Activated CD4-positive, alpha-beta memory T cell treated with anti-CD3 and anti-CD28 coated beads, Interleukin-2, amount 10 ng/mL, durations not matched to agents 7 days and 5 days (primary cell): ENCODE data around the gene EPB41L1. TPM values are rescaled to one million over a fixed set of nuclear protein-coding genes. Genes with fewer than 3 reads are reported as not detected.

Experiments used
- CTCF ChIA-PET: fragments of 350-600 bp; sonication (Branson Sonifier 250); formaldehyde crosslinking; loops from one replicate; lab custom pipeline; 2021; ENCODE audit warnings: antibody characterized with exemption, inconsistent platforms; lab: Charles Lee
- POLR2A ChIA-PET: fragments of 350-600 bp; sonication (Branson Sonifier 250); formaldehyde crosslinking; loops from one replicate; lab custom pipeline; 2021; ENCODE audit warnings: antibody characterized with exemption; lab: Charles Lee
- DNase-seq: peaks from one replicate; pipeline ENCODE4 v3.0.0-alpha.2; 2020
- H3K27ac Mint-ChIP-seq: one replicate; pipeline ENCODE4 v1.8.0; 2021; ENCODE audit warnings: mild to moderate bottlenecking, mixed read lengths
- H3K27me3 Mint-ChIP-seq: one replicate; pipeline ENCODE4 v1.8.0; 2021; ENCODE audit warnings: mixed read lengths
- H3K36me3 Mint-ChIP-seq: one replicate; pipeline ENCODE4 v1.8.0; 2021; ENCODE audit warnings: low read depth, mixed read lengths
- H3K4me1 Mint-ChIP-seq: one replicate; pipeline ENCODE4 v1.8.0; 2021; ENCODE audit warnings: mixed read lengths
- H3K4me3 Mint-ChIP-seq: one replicate; pipeline ENCODE4 v1.8.0; 2021; ENCODE audit warnings: mild to moderate bottlenecking, mixed read lengths
- H3K9me3 Mint-ChIP-seq: one replicate; pipeline ENCODE4 v1.8.0; 2021; ENCODE audit warnings: mixed read lengths
- total RNA-seq, 2 experiments: library from RNA; stranded (reverse); gene quantifications; one replicate each; pipeline ENCODE4 v1.2.3, GENCODE V29; 2021

EPB41L1 gene
- total RNA-seq, 2 experiments from 2014 or later, result 0.20 TPM; not detected in 1

GRCh38 chr20:36249450-36249849, 94.9 kb downstream of the EPB41L1 start:
- H3K9me3 Mint-ChIP-seq, result no peaks in the 10 kb centered on the region
- ChIA-PET CTCF (interaction anchor here (0.6 to 1.1 kb wide), 2 partner anchors 50 to 1970 kb away, joined by 3 to 4 read pairs; no protein-coding TSS in a partner anchor), POLR2A (no interaction called here)
- peaks cover 53% of the 10 kb centered on the region for H3K36me3 Mint-ChIP-seq
- H3K27me3 Mint-ChIP-seq, result no peaks in the 10 kb centered on the region
- no peak overlapping the region for H3K27ac Mint-ChIP-seq
- DNase-seq, result no peak
- H3K4me3 Mint-ChIP-seq, result no peak overlapping the region
- H3K4me1 Mint-ChIP-seq, result peaks cover 2% of the 10 kb centered on the region

DNA sequence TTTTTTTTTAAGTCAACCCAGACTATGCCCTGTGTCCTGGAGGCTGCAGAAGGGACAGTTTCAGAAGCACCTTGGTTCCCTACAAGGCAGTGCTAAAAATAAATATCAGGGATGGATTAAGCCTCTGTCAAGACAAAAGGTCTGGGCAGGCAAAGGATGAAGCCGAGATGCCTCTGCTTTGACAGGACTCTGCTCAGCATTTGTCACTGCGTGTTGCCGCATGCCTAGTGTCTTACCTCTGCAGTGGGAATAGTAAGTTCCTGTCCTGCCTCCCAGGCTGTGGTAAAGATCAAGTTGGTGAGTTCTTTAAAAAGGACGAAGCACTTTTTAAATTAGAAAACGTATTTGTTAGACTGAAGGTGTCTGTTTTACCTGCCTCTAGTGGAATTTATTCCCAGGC, 96.9 kb downstream of the EPB41L1 start:
- peaks cover 51% of the 10 kb centered on the region for H3K36me3 Mint-ChIP-seq
- ChIA-PET CTCF (no interaction called here), POLR2A (interaction anchor here (1.6 kb wide), 1 partner anchor 13 kb away, joined by 4 read pairs; no protein-coding TSS in a partner anchor)

DNA sequence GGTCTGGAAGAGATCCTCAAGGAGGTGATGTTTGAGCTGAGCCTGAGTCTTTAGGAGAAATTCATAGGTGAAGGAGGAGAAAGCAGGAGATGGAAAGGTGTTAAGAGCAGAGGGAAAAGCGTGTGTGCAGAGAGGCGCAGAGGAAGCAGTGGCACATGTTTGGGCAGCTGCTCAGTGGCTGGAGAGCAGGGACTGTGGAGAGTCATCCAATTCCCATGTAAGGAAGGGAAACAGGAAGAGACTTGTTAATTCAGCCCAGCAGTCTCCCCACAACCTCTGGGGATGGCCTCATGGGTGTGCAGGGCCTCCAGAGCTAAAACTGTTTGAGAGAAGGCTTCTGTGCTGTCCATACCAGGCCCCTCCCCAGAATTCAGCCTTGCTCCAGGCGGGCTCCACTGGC, 98.0 kb downstream of the EPB41L1 start:
- DNase-seq, result no peak
- no peaks in the 10 kb centered on the region for H3K9me3 Mint-ChIP-seq
- no peaks in the 10 kb centered on the region for H3K27me3 Mint-ChIP-seq
- ChIA-PET POLR2A (no interaction called here), CTCF (interaction anchor here (0.7 kb wide), 1 partner anchor 187 kb away, joined by 3 read pairs; no protein-coding TSS in a partner anchor)
- peaks cover 52% of the 10 kb centered on the region for H3K36me3 Mint-ChIP-seq
- no peak overlapping the region for H3K27ac Mint-ChIP-seq
- peaks cover 2% of the 10 kb centered on the region for H3K4me1 Mint-ChIP-seq
- no peak overlapping the region for H3K4me3 Mint-ChIP-seq

More for the DNA sequence above, 96.9 kb downstream of the EPB41L1 start:
- Mint-ChIP-seq H3K27me3 (no peaks in the 10 kb centered on the region), H3K4me1 (peaks cover 2% of the 10 kb centered on the region), H3K9me3 (no peaks in the 10 kb centered on the region), H3K27ac (no peak overlapping the region), H3K4me3 (no peak overlapping the region)
- DNase-seq, result no peak

DNA sequence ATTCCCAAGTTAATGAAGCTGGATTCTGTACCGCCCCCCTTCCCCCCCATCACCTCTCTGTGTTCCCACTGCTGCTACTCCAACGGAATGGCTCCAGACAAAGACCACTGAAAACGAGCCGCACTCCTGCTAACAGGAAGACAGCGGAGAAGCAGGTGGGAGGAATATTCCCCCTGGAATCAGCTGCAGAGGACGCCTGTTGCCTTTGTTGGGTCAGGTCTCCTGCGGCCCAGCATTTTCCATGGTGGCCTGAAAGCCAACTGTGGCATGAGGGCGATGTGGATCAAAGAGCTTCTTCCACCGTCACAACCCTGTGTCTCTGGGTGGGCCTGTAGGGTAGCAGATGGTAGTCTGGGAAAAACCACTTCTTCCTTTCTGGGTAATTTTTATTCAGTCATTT, 98.5 kb downstream of the EPB41L1 start:
- no peaks in the 10 kb centered on the region for H3K27me3 Mint-ChIP-seq
- DNase-seq, result no peak
- H3K36me3 Mint-ChIP-seq, result peaks cover 49% of the 10 kb centered on the region
- peaks cover 2% of the 10 kb centered on the region for H3K4me1 Mint-ChIP-seq
- CTCF ChIA-PET, result no interaction called here
- POLR2A ChIA-PET, result no interaction called here
- no peak overlapping the region for H3K4me3 Mint-ChIP-seq
- no peaks in the 10 kb centered on the region for H3K9me3 Mint-ChIP-seq
- H3K27ac Mint-ChIP-seq, result no peak overlapping the region

DNA sequence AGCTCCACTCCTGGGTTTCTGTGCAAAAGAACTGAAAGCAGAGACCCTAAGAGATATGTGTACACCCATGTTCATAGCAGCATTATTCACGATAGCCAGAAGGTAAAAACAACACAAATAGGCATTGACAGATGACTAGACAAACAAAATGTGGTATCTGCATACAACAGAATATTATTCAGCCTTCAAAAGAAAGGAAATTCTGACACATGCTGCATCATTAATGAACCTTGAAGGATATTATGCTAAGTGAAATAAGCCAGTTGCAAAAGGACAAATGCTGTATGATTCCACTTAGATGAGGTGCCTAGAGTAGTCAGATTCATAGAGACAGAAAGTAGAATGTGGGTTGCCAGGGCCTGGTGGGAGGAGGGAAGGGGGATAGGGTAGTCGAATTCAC, 99.5 kb downstream of the EPB41L1 start:
- H3K36me3 Mint-ChIP-seq, result peaks cover 40% of the 10 kb centered on the region
- no peak overlapping the region for H3K27ac Mint-ChIP-seq
- H3K4me3 Mint-ChIP-seq, result no peak overlapping the region
- peaks cover 2% of the 10 kb centered on the region for H3K4me1 Mint-ChIP-seq
- CTCF ChIA-PET, result no interaction called here
- no peaks in the 10 kb centered on the region for H3K9me3 Mint-ChIP-seq
- POLR2A ChIA-PET, result no interaction called here
- no peaks in the 10 kb centered on the region for H3K27me3 Mint-ChIP-seq
- DNase-seq, result no peak

DNA sequence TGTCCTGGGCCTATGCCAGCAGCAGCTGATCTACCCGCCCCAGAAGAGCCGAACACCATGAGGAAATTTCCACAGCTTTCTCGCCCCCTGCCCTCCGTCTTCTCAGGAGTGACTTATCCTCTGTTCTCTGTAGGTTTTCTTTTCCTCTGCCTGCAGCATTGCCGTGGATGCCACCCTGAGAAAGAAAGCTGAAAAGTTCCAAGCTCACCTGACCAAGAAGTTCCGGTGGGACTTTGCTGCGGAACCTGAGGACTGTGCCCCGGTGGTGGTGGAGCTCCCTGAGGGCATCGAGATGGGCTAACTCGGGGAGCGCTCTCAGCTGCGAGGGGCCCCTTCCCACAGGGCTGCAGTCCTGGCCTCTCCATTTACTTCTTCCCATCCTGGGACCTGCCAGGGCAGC, 100.9 kb downstream of the EPB41L1 start:
- Mint-ChIP-seq H3K9me3 (no peaks in the 10 kb centered on the region), H3K4me1 (peaks cover 1% of the 10 kb centered on the region), H3K36me3 (peaks cover 30% of the 10 kb centered on the region), H3K4me3 (no peak overlapping the region), H3K27ac (no peak overlapping the region), H3K27me3 (no peaks in the 10 kb centered on the region)
- ChIA-PET POLR2A (interaction anchor here (0.9 kb wide), 1 partner anchor 25 kb away, joined by 3 read pairs; no protein-coding TSS in a partner anchor), CTCF (interaction anchor here (1.0 kb wide), 1 partner anchor 53 kb away, joined by 3 read pairs; no protein-coding TSS in a partner anchor)
- DNase-seq, result no peak

- Mint-ChIP-seq H3K4me1 (no peaks in the 10 kb centered on the region), H3K27me3 (no peaks in the 10 kb centered on the region), H3K27ac (no peak overlapping the region), H3K4me3 (no peak overlapping the region), H3K9me3 (no peaks in the 10 kb centered on the region), H3K36me3 (peaks cover 18% of the 10 kb centered on the region)
- no peak for DNase-seq
- ChIA-PET POLR2A (no interaction called here), CTCF (no interaction called here)
These were observed 104.9 kb downstream of the EPB41L1 start for GRCh38 chr20:36259177-36260061.

- CTCF ChIA-PET, result no interaction called here
- H3K27ac Mint-ChIP-seq, result no peak overlapping the region
- peaks cover 15% of the 10 kb centered on the region for H3K36me3 Mint-ChIP-seq
- no peak overlapping the region for H3K4me3 Mint-ChIP-seq
- DNase-seq, result no peak
- H3K27me3 Mint-ChIP-seq, result no peaks in the 10 kb centered on the region
- no peaks in the 10 kb centered on the region for H3K4me1 Mint-ChIP-seq
- POLR2A ChIA-PET, result no interaction called here
- no peaks in the 10 kb centered on the region for H3K9me3 Mint-ChIP-seq
These were observed 105.8 kb downstream of the EPB41L1 start for GRCh38 chr20:36260316-36260715.

GRCh38 chr20:36261389-36262105, 107.0 kb downstream of the EPB41L1 start:
- ChIA-PET POLR2A (no interaction called here), CTCF (no interaction called here)
- Mint-ChIP-seq H3K9me3 (no peaks in the 10 kb centered on the region), H3K4me3 (no peak overlapping the region), H3K27me3 (no peaks in the 10 kb centered on the region), H3K27ac (no peak overlapping the region), H3K36me3 (peaks cover 7% of the 10 kb centered on the region), H3K4me1 (no peaks in the 10 kb centered on the region)
- no peak for DNase-seq

DNA sequence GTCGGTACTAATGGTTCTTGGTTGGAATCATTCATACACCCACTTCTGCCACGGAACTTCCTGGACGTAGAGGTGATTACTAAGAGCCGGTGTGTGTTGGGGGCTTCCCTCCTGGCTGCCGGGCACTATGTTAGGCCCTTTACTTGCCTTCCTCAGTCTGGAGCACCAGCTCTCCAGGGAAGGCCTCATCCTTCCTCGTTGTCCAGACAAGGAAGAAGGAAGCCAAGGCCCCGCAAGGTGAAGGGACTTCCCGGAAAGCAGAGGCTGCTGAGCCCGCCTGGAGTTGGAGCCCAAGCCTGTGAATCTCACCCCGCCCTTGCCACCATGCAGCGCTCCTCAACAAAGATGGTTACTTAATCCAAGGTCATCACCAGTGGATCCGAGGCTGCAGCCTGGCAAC, 107.9 kb downstream of the EPB41L1 start:
- no peaks in the 10 kb centered on the region for H3K9me3 Mint-ChIP-seq

DNA sequence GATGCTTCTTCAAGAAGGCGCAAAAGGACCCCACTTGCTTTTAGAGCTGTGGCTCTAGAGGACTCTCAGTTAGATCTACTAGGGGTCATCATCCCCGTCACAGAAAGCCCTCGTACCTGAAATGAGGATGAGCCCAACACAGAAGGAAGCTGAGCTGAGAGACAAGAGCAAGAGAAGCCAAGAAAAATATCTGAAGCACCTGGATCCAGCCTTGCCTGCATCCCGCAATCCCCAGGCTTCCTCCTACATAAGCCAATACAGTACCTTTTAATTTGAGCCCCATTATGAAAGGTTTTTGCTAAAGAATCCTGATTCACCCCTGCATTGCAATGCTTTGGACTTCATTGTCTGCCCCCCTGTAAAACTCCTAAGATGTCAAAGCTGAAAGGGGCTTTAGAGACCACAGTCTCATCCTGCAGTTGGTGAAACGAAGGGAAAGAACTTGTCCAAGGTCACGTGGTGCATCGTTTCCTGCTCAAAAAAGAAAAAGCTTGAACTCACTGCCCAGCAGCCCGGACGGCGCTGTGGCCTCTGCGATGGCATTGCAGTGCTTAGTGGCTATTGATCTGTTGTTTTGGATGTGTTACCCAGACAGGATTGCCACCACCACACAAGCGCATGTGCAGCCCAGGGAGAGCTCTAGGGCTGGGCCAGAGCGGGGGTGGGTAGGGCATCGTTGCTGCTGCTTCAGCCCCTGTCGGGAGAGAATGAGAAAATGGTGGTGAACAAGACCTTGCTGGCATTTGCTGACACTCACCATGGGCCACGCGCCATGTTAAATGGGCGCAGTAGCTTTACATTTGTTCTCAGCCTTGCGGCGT, 110.1 kb downstream of the EPB41L1 start:
- peaks cover 3% of the 10 kb centered on the region for H3K27me3 Mint-ChIP-seq
- H3K4me1 Mint-ChIP-seq, result no peaks in the 10 kb centered on the region
- no peaks in the 10 kb centered on the region for H3K36me3 Mint-ChIP-seq
- POLR2A ChIA-PET, result no interaction called here
- no peaks in the 10 kb centered on the region for H3K9me3 Mint-ChIP-seq
- H3K4me3 Mint-ChIP-seq, result no peak overlapping the region
- no peak for DNase-seq
- CTCF ChIA-PET, result interaction anchor here (0.6 kb wide), 1 partner anchor 139 kb away, joined by 4 read pairs; no protein-coding TSS in a partner anchor
- no peak overlapping the region for H3K27ac Mint-ChIP-seq

More for the DNA sequence above, 107.9 kb downstream of the EPB41L1 start:
- Mint-ChIP-seq H3K4me3 (no peak overlapping the region), H3K27me3 (no peaks in the 10 kb centered on the region), H3K4me1 (no peaks in the 10 kb centered on the region), H3K27ac (no peak overlapping the region), H3K36me3 (no peaks in the 10 kb centered on the region)
- no peak for DNase-seq
- CTCF ChIA-PET, result no interaction called here
- POLR2A ChIA-PET, result interaction anchor here (0.6 kb wide), 1 partner anchor 26 kb away, joined by 3 read pairs; the partner anchor contains the start of gene AAR2

DNA sequence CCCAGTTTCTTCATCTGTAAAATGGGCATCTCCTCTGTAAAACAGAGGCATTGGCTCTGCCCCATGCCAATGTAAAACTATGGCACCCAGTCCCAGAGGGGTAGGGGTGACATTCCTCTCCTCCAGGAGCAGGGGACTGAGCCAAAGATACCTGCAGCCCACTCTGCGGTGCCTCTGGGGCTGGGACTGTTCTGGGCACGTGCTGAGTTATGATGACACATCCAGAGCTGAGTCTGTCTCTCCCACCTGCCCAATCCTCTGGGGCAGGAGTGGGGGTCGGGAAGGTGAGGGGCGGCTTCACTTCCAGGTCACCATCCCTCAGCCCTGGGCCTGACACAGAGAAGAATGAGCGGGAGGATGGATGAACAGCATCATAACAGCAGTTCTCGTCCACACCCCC, 111.6 kb downstream of the EPB41L1 start:
- DNase-seq, result no peak
- ChIA-PET CTCF (no interaction called here), POLR2A (no interaction called here)
- Mint-ChIP-seq H3K9me3 (no peaks in the 10 kb centered on the region), H3K4me3 (no peak overlapping the region), H3K36me3 (no peaks in the 10 kb centered on the region), H3K4me1 (no peaks in the 10 kb centered on the region), H3K27me3 (peaks cover 3% of the 10 kb centered on the region), H3K27ac (no peak overlapping the region)
